Endothelial cell of umbilical vein (primary cell): ENCODE data around the gene MIGA2. TPM values are rescaled to one million over a fixed set of nuclear protein-coding genes. Genes with fewer than 3 reads are reported as not detected.

Source experiments
- BruUV-seq: library from RNA; stranded (reverse); fragments of 400-500 nt; replicated peaks from 2 replicates; lab custom pipeline; 2021; lab: Mats Ljungman, UMichigan
- CTCF ChIA-PET: fragments of 300-600, 350-600 bp; sonication (Branson Sonifier 250); formaldehyde crosslinking; loops from one replicate; lab custom pipeline; 2021; ENCODE audit warnings: antibody characterized with exemption, inconsistent platforms; lab: Charles Lee
- POLR2A ChIA-PET: fragments of 300-600, 350-600 bp; sonication (Branson Sonifier 250); formaldehyde crosslinking; loops from one replicate; lab custom pipeline; 2021; ENCODE audit warnings: antibody characterized with exemption, inconsistent platforms; lab: Charles Lee
- DNase-seq: peaks from one replicate; pipeline ENCODE4 v3.0.0-alpha.2; 2011; ENCODE audit warnings: low read depth, low spot score
- FAIRE-seq: peaks from 2 replicates; lab custom pipeline; 2011; peaks lifted over from hg19 to GRCh38; lab: Jason Lieb, UNC
- H2AFZ ChIP-seq: 2 replicates; pipeline ENCODE4 v1.6.0; 2012; ENCODE audit warnings: low read depth, low read length, control low read depth, inconsistent platforms
- H3K27ac ChIP-seq: 2 replicates; pipeline ENCODE4 v1.5.1; 2011; ENCODE audit warnings: low read depth, mild to moderate bottlenecking, control low read depth, low read length, moderate library complexity; ENCODE audit not compliant: insufficient read depth
- H3K27me3 ChIP-seq, 2 experiments: 2 replicates each; pipeline versions ENCODE4 v1.6.0 to v1.6.1; 2011; ENCODE audit warnings: low read length in 2 of 2, mixed read lengths in 1 of 2; ENCODE audit not compliant: control insufficient read depth in 2 of 2, insufficient read depth in 2 of 2
- H3K36me3 ChIP-seq, 2 experiments: 2 replicates in 1 of 2; 3 replicates in 1 of 2; pipeline ENCODE4 v1.5.1; 2011; ENCODE audit warnings: low read length in 2 of 2, mild to moderate bottlenecking in 1 of 2, moderate library complexity in 1 of 2; ENCODE audit not compliant: control insufficient read depth in 2 of 2, insufficient read depth in 2 of 2; ENCODE audit errors: extremely low read depth in 1 of 2
- H3K4me1 ChIP-seq: 3 replicates; pipeline ENCODE4 v1.5.1; 2011; ENCODE audit warnings: mild to moderate bottlenecking, low read length; ENCODE audit not compliant: control insufficient read depth, insufficient read depth; ENCODE audit errors: extremely low read depth
- H3K4me2 ChIP-seq: 2 replicates; pipeline ENCODE4 v1.6.1; 2011; ENCODE audit warnings: low read length, control low read depth, mixed read lengths; ENCODE audit not compliant: insufficient read depth
- H3K4me3 ChIP-seq, 3 experiments: fragments of 200-600 bp in 1 of 3; sonication (generic), shearing (Covaris generic) in 1 of 3; replicated peaks in 1 of 3; 2 replicates each; pipeline ENCODE4 v1.5.1; 2011 to 2016; ENCODE audit warnings: control low read depth in 3 of 3, low read length in 3 of 3, mild to moderate bottlenecking in 2 of 3, inconsistent platforms in 1 of 3, low read depth in 1 of 3, moderate library complexity in 1 of 3; ENCODE audit not compliant: insufficient read depth in 1 of 3
- H3K79me2 ChIP-seq: 2 replicates; pipeline ENCODE4 v1.6.0; 2012; ENCODE audit warnings: low read length, inconsistent platforms; ENCODE audit not compliant: control insufficient read depth, insufficient read depth
- H3K9ac ChIP-seq: replicated peaks from 2 replicates; pipeline ENCODE3; 2011; ENCODE audit warnings: low read length, control low read depth; ENCODE audit not compliant: insufficient read depth; ENCODE audit errors: extremely low read depth
- H3K9me1 ChIP-seq: replicated peaks from 3 replicates; pipeline ENCODE4 v1.6.0; 2011; ENCODE audit warnings: mild to moderate bottlenecking, low read length; ENCODE audit not compliant: control insufficient read depth, insufficient read depth; ENCODE audit errors: extremely low read depth
- H3K9me3 ChIP-seq: replicated peaks from 2 replicates; pipeline ENCODE4 v1.5.1; 2012; ENCODE audit warnings: low read length, inconsistent platforms; ENCODE audit not compliant: control insufficient read depth, insufficient read depth
- H4K20me1 ChIP-seq: replicated peaks from 2 replicates; pipeline ENCODE3; 2011; ENCODE audit warnings: mild to moderate bottlenecking, low read length; ENCODE audit not compliant: control insufficient read depth, insufficient read depth; ENCODE audit errors: extremely low read depth
- EZH2 ChIP-seq: IDR thresholded peaks from 2 replicates; pipeline ENCODE4 v1.6.1; 2012; ENCODE audit warnings: borderline replicate concordance, low read depth, mild to moderate bottlenecking, moderate library complexity, low read length, inconsistent platforms; ENCODE audit not compliant: severe bottlenecking
- FOS ChIP-seq: IDR thresholded peaks from 2 replicates; pipeline ENCODE4 v1.6.1; 2011; ENCODE audit warnings: mild to moderate bottlenecking, low read length, moderate library complexity, borderline replicate concordance; ENCODE audit not compliant: insufficient read depth
- GATA2 ChIP-seq: IDR thresholded peaks from 2 replicates; pipeline ENCODE4 v1.7.0; 2011; ENCODE audit warnings: low read depth, mild to moderate bottlenecking, moderate library complexity, mixed read lengths, low read length; ENCODE audit not compliant: insufficient read length, insufficient read depth
- MYC ChIP-seq: IDR thresholded peaks from one replicate; pipeline ENCODE4 v1.6.1; 2011; ENCODE audit warnings: mild to moderate bottlenecking, low read depth, low read length
- POLR2A ChIP-seq: IDR thresholded peaks from 2 replicates; pipeline ENCODE4 v1.6.1; 2012; ENCODE audit warnings: low read depth, mild to moderate bottlenecking, control low read depth, low read length
- POLR2AphosphoS5 ChIP-seq: IDR thresholded peaks from 2 replicates; pipeline ENCODE4 v1.6.1; 2012; ENCODE audit warnings: low read depth, mild to moderate bottlenecking, control low read depth, low read length, moderate library complexity; ENCODE audit not compliant: insufficient read depth
- dilution Hi-C: fragments of 300-500 bp; cut with MboI; formaldehyde crosslinking; loops from one replicate; pipeline ENCODE4 v1.15.0; 2019; ENCODE audit warnings: low sequenced_read_pairs; ENCODE audit not compliant: extremely low pct_ligation_motif_present
- intact Hi-C: fragments of 100-400 bp; cut with micrococcal nuclease; formaldehyde crosslinking; loops from one replicate; pipeline ENCODE4 v1.10.0; 2022
- polyA plus RNA-seq, 4 experiments: library from polyadenylated mRNA; depleted of rRNA in 3 of 4; stranded (reverse) in 3 of 4; unstranded in 1 of 4; fragments of >200 nt; gene quantifications; 2 replicates each; pipeline versions ENCODE4 v1.2.1 to v1.2.3, GENCODE V29; 2011 to 2012; ENCODE audit warnings: missing spikeins in 1 of 4
- total RNA-seq: library from RNA; stranded (reverse); gene quantifications from 2 replicates; pipeline ENCODE4 v1.2.3, GENCODE V29; 2021
- TF ChIP-seq, protein P1 (sequence below): IDR thresholded peaks from 2 replicates; pipeline ENCODE4 v1.6.1; 2011; ENCODE audit not compliant: insufficient read depth, insufficient read length

The MIGA2 gene
- total and polyA plus RNA-seq, 2 donors (not counting 3 experiments of a cell fraction or from before 2014, with no cell fraction given), result 27.7 to 28.0 TPM

GRCh38 chr9:129027685-129028191 is 8.7 kb upstream of the MIGA2 start:
- Histone ChIP-seq H3K4me2 (peak overlapping the region; percentile 36), H3K4me1 (peaks cover 7% of the 10 kb centered on the region), H3K27ac (no peak overlapping the region), H3K9me3 (no peaks in the 10 kb centered on the region), H3K27me3 (no peaks in the 10 kb centered on the region), H2AFZ (peak overlapping the region; percentile 53), H4K20me1 (no peaks in the 10 kb centered on the region), H3K79me2 (peaks cover 27% of the 10 kb centered on the region), H3K9me1 (no peaks in the 10 kb centered on the region), H3K9ac (peak overlapping the region; percentile 32), H3K4me3 (peak overlapping the region; percentile 47 to 74 (median 54)), H3K36me3 (no peaks in the 10 kb centered on the region)
- BruUV-seq, result no TSS peak
- DNase-seq (peak; percentile 31), FAIRE-seq (peak; percentile 62)
- dilution Hi-C loops, result no loop called here
- ChIA-PET CTCF (interaction anchor here (0.6 to 1.5 kb wide), 18 partner anchors 8 to 175 kb away, joined by 3 to 8 read pairs (median 4); partner anchors contain the start of gene MIGA2), POLR2A (interaction anchor here (0.7 kb wide), 1 partner anchor 71 kb away, joined by 5 read pairs; no protein-coding TSS in a partner anchor)
- intact Hi-C loops, result loop anchor here (1.0 to 10.0 kb wide), 7 partner anchors 9 to 293 kb away; partner anchors contain the start of genes DOLK, ENDOG, MIGA2 and NUP188
- TF ChIP-seq FOS, result no peak
- TF ChIP-seq POLR2A, result no peak
- TF ChIP-seq, protein P1, sequence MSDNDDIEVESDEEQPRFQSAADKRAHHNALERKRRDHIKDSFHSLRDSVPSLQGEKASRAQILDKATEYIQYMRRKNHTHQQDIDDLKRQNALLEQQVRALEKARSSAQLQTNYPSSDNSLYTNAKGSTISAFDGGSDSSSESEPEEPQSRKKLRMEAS, result no peak
- TF ChIP-seq EZH2, result no peak
- TF ChIP-seq GATA2, result no peak
- TF ChIP-seq MYC, result no peak
- no peak for TF ChIP-seq POLR2AphosphoS5
